GM19438 (cell line): Measurements from ENCODE around the gene ITIH4.

Source experiments
- ATAC-seq: cut with Tn5 transposase; IDR thresholded peaks from one replicate; pipeline ENCODE4 v1.9.1; 2021; ENCODE audit warnings: low read depth; ENCODE audit not compliant: unreplicated experiment

The ITIH4 gene

DNA sequence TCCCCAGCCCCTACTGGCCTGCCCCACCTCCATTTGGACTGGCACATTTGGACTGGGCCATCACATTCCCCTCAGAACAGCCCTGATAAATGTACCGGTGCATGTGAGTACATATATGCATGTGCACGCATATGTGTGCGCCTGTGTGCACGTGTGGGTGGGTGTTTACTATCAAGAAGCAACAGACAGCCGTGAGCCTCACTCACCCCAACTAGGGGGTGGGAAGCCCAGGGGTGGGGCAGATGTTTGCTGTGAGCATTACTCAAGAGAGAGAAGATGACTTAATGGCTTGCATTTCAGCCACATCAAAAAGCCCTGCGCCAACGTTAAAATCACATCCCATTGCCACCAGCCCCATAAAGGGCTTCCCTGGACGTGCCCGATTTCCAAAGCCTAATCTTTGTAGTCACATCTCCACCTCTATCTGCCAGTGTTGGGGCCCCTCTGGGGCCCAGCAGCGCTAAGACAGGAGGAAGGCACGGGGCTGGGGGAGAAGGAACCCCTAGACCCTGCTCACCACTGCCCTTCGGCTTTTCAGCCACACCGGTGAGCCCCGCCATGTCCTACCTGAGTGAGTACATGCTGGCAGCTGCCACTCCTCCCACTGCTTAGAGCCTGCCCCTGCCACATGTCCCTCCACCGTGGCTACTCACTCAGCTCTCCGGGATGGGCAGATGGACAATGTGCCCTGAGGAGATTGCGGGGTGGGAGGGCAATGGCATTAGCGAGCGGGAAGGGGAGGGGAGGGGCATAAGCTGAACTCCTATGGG, 25.0 kb downstream of the ITIH4 start:
- ATAC-seq: no peak

DNA sequence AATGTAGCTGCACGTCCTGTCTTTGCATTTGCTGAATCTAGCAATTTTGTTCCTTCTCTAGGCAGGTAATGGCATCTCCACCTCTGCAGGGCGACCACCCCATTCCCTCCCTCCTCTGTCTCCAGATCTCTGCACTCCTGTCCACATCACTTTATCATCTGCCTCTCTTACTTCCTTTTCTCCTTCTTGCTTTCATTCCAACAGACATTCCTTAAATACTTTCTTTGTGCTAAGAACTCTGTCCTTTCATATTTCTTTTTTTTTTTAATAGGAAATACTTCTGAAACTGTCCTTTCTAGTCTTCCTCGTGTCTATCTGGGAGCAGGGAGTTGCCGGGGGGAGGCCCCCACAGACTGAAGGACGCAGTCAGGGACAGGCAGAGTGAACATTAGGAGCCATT, 28.6 kb downstream of the ITIH4 start:
- ATAC-seq: no peak

DNA sequence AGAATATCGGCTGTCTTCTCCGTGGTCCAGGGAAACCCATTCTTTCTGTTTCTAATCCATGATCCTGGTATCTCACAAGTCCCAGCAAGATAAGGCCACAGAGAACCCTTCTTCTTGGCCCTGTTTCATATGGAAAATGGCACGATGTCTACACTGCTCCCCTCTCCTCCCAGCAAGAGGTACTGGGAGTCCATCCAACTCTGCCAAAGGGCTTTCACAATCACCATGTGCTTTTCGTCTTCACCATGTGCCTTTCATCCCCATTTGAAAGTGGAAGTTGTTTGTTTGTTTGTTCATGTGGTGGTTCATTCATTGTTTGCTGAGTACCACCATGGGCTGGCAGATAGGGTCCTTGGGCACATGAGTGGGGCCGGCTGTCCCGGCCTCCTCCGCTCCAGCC, 30.4 kb downstream of the ITIH4 start:
- ATAC-seq: no peak

DNA sequence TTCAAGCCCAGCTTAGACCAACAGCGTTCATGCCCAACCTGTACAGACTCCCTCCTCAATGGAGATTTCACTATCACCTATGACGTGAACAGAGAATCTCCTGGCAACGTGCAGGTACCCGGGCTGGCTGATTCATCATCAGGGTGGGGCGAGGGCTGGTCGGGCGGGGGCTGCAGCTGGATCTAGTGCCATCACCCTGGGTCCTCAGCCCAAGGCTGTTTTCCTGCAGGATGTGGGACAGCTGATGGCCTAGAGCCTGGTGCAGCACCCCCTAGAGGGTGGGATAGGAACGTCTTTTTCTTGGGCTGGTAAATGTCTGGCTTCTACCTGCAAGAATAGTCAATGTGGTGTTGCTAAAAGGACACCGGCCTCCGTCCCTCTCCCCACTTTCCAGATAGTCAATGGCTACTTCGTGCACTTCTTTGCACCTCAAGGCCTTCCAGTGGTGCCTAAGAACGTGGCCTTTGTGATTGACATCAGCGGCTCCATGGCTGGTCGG, 31.4 kb downstream of the ITIH4 start:
- no peak for ATAC-seq

DNA sequence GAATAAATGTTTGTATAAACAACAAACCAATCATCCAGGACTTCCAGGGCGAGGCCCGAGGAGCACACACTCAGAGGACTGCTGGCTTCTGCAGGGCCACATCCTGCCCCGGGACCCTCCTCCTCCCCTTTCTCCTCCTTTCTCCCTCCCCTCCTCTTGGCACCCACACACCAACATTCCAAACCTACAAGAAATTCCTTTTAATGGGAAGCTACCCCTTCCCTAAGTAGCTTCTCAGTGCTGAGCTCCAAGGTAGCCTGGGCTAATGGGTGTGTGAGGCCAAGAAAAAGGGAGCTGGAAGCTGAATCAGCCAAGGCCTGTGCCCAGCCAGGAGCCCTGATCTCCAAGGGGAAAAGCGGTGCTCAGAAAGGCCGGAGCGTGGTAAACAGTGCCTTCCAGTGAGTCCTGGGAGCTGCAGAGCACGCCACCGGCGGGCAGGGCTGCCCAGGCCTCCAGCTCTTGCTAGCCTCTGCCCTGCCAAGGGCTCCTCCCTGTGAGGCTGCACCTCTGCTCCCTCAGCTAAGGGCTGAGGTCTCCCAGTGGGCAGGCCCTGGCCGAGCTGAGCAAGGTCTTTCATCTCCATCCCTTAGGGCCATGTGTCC, 32.0 kb downstream of the ITIH4 start:
- ATAC-seq: no peak

DNA sequence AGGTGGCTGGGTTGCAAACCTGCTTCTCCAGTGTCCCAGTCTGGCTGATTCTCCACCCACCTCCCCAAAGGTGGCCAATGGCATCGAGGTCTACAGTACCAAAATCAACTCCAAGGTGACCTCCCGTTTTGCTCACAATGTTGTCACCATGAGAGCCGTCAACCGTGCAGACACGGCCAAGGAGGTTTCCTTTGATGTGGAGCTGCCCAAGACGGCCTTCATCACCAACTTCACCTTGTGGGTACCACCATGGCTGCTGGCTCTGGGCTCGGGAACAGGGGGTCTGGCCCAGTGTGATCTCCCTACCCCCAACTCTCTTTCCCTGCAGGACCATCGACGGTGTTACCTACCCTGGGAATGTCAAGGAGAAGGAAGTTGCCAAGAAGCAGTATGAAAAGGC, 34.1 kb downstream of the ITIH4 start:
- ATAC-seq: no peak

DNA sequence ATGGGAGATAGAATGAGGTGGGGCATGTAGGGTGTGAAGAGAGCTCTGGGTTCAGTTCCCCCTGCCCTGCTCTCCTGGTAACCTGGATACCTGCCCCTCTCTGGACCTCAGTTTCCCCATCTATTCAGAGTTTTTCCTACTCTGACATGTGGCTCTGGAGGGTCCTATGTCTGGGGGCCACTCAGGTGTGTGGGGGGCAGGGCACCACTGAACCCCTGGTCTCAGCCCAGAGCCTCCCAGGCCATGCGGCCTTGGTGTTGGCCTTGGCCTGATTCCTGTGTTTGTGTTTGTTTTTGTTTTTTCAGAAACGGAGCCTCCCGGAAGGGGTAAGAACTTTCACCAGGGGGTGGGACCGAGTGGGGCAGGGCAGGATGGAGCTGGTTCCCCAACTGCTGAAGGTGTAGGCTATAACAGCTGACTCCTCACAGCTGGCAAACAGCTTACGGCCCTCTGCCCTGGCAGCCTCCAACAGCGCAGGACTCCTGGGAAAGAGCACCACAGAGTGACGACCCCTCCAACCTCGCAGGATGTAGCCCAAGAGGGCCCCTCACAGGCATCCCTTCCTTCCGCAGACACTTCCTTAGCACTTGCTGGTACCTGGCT, 35.1 kb downstream of the ITIH4 start:
- no peak for ATAC-seq

DNA sequence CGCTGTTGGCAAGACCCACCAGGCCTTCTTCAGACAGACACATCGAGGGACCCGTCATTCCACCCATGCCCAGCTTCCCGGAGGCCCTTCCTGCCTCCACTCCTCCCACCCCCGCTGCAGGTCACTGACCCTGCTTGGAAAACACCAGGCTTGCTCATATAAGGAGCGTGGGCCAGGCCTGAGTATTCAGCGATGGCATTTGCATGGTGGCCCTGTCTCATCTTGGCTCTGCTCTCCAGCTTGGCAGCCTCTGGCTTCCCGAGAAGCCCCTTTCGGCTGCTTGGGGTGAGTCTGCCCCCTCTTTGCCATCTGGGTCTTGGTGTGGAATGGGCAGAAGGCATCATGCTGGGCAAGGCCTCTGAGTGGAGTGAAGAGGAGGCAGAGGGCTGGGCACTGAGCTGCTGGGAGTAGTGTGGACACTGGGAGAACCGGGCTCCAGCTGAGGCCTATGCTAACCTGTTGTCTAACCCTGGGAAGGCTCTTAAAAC, 35.8 kb downstream of the ITIH4 start, which contains the start of gene ITIH3:
Gene ITIH3 (plus strand): TSS at position 185 of the 488 bp plus-strand sequence. CDS start 8 bp downstream, at position 193.
- ATAC-seq: no peak

DNA sequence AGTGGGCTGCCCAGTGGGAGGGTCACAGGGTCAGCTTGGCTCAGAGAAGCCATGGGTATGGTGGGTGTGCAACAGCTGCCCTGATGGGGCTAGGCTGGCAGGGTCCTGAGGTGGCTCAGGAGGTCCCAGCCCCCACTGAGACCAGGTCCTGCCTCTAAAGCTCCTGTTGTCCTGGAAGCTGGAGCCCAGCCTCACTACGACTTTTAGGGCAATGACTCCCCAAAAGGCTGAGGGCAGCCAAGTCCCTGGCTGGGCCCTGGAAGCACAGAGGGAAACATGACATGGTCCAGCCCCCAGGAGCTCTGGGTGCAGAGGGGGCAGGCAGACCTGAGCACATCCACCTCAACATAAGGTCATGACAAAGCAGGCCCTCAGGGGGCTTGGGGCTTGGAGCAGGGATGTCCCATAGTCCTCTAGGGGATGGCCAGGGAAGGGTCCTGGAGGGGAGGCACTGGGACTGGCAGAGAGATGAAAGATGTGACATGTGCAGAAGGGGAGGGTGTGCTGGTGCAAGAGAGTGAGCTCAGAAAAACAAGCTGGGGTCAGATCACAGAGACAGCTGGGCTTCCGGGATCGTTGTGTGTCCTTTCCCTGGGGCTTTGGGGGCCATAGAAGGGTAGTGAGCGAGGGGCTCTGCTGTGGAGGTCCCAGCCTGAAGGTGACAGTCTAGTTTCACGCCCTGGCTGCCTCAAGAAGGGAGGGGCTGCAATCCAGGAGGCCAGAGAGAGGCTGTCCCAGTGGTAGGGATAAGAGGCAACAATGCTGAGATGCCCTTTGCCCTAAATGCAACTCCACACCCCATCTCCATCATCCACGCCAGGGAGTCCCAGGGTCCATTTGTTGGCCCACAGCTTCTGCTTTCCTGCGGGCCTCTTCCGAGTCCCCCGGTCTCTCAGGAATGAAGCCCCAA, 36.5 kb downstream of the ITIH4 start:
- no peak for ATAC-seq

DNA sequence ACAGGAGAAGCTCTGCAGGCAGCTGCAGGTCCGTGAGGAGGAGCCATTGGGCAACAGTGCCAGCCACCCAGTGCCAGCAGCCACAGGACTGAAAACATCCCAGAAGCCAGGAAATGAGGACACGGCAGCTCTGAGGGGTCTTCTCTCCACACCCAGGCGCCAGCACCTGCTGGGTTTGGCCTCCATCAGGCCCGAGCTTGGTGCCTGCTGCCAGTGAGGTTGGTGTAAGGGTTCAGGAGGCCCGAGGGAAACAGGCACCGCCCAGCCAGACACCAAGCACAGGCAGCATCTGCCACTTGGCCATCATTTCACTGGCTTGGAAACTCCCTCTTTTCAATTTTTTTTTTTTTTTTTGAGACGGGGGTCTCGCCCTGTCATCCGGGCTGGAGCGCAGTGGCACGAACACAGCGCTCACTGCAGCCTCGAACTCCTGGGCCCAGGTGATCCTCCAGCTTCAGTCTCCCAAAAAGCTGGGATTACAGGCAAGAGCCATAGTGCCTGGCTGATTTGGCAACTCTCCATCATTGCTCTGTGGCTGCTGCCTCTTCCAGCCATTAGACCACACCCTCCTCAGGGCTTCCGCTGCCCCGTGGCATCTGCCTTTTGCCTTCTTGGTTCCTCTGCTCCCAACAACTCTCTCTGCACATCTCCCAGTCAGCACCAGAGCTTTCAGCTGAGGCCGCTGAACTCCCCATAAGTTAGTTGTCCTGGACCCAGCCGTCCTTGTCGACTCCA, 37.3 kb downstream of the ITIH4 start:
- no peak for ATAC-seq

DNA sequence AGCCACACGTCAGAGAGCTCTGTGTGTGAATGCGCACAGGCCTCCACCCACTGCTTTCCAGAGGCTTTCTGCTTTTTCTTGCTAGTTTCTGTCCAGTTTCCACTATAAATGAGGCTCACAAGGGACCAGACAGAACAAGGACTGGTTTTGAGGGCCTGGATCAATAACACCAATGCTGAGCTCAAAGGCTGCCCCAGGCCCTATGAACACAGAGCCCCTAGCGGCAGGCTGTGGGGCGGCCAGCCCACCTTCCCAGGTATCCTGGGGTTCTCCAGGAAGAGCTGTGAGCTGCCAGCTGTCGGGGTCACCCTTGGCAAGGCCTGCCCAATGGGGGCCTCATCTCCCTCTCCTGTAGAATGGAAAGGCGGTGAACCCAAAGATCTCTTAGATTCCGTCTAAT, 38.1 kb downstream of the ITIH4 start:
- no peak for ATAC-seq

DNA sequence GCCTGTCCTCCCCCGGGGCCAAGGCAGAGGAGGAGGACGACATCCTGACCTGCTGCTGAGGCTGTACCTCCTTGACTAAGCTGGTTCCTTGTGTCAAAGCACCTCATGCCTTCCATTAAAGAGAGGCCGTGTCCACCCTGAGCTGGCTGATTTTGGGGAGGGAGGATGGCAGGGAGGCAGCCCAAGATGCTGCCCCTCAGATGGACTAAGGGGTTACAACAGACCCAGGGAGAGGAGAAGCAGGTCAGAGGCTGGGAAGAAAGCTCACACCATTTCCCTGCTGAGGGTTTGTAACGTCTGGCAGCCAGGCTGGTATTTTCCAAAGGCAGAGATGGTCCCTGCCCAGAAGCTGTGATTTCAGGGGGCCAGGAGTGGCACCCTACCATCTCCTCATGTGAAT, 38.5 kb downstream of the ITIH4 start:
- no peak for ATAC-seq

DNA sequence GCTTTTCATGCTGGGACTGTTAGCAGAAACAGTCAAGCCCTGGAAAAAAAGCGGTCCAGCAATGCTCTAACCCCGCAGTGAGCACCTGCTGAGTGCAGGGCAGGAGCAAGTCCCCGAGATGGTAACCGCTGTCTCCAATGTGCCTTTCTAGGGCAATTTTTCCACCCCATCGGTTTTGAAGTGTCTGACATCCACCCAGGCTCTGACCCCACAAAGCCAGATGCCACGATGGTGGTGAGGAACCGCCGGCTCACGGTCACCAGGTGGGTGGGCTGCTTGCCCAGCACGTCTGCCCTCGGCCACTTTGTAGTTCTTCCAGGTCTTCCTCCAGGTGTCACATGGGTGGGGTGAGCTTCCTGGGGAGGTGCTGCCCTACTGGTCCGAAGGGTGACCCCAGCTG, 39.1 kb downstream of the ITIH4 start:
- ATAC-seq: no peak

DNA sequence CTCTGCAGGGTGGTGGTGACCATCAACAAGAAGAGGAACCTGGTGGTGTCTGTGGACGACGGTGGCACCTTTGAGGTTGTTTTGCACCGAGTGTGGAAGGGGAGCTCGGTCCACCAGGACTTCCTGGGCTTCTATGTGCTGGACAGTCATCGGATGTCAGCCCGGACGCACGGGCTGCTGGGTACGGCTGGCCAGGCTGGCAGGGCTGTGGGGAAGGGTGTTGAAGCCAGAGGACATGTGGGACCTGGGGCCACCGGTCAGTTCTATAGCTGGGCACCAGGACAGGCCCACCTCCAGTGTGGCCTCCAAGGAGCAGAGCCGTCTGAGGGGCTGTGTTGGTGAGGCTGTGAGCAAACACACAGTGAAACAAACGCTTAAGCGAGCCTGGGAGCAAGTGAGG, 39.7 kb downstream of the ITIH4 start:
- ATAC-seq: no peak

DNA sequence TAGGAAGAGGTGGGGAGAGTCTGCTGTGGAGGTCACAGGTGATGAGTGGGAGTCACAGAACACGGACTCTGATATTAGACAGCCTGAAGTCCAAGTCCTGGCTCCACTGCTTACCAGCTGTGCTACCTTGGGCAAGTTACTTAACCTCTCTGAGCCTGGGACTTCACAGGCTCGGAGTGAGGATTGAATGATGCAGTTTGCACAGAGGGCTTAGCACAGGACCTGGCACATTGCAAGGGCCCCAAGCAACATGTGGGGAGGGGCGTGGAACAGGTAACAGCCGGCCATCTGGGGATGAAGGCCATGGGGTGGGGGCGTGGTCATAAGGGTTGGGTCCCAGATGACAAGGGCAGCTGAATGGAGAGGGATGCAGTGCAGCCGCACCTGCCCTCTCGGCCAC, 40.1 kb downstream of the ITIH4 start:
- ATAC-seq: no peak

DNA sequence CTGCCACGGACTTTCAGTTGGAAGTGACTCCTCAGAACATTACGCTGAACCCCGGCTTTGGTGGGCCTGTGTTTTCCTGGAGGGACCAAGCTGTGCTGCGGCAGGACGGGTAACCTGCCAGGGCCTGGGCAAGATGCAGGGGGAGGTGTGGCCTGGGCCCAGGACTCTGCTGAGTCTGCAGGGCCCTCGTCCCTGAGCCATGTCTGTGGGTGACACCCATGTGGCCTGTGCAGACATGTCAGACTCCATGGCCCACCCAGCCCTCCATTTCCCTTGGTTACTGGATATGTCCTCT, 40.8 kb downstream of the ITIH4 start:
- ATAC-seq: no peak

DNA sequence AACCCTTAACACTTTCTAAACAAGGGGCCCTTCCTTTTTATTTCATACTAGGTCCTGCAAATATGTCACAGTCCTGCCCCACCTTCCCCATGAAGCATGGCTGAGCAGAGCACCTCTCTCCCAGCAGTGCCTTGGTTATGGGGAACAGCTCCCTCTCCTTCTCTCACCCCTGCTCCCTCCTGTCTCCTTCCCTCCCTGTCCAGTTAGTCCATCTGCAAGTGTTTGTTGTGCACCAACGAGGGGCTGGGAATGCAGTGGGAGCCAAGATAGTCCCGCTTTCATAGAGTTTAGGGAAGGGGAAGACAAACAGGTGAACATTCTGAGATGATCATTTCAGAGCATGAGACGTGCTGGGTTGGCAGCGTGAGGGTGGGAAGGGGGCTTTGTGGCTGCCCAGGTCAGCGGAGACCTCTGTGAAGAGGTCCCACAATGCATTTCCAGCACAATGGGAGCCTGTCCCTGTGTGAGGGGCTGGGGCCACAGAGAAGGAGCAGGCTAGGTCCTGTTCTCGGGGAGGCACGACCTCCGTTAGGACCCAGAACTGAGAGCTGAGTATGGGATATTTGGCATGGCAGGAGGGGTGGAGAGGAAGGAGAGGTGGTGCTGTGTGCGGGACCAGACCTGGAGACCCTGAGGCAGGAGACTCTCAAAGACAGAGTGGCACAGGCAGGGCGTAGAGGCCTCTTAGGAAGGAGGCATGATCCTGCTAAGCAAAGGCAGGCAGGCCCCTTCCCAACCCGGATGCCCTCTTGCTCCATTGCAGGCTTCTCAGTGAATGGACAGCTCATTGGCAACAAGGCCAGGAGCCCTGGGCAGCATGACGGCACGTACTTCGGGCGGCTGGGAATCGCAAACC, 41.4 kb downstream of the ITIH4 start:
- ATAC-seq: no peak

DNA sequence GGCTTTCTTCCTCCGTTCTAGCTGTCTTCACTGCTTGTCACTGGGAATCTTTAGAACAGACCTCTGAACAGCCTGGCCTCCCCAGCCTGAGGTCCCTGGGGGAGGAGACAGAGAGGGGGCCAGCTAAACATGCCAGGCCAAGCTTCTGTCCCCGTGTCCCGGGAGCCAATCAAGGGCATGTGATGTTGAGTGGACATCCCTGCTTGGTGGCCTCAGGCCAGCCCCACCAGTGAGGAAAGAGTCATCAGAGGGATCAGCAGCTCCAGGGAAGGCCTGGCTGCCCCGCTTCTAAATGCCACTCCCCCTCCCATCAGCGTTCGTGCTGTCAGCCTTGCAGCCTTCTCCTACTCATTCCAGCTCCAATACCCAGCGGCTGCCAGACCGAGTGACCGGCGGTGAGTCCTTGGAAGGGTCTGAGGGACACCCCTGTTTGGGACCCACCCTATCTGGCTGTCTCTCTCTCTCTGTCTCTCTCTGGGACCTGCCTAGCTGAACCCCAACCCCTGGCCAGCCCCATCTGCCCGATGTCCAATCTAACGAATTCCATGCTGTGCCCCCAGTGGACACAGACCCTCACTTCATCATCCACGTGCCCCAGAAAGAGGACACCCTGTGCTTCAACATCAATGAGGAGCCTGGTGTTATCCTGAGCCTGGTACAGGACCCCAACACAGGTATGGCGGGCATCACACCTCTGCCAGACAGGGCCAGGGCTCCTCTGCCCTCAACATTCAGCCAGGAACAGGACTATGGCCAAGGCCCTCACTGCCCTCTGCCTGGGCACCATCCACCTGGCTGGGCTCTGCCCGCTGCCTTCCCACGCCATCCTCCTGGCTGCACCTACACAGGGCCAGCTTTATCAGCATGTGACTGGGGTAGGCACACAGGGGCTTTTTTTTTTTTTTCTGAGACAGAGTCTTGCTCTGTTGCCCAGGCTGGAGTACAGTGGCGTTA, 42.5 kb downstream of the ITIH4 start:
- ATAC-seq: no peak
